ENCODE measurements around the gene GAPDH. TPM values are rescaled to one million over a fixed set of nuclear protein-coding genes. Genes with fewer than 3 reads are reported as not detected.
"Not testable (repeated sequence)": the region's sequence is repeated elsewhere in the genome, so short reads cannot be mapped to it uniquely, and the experiment has no call there.

The GAPDH gene
- total RNA-seq, 2 donors from 2014 or later, result 4,693 to 5,476 TPM

DNA sequence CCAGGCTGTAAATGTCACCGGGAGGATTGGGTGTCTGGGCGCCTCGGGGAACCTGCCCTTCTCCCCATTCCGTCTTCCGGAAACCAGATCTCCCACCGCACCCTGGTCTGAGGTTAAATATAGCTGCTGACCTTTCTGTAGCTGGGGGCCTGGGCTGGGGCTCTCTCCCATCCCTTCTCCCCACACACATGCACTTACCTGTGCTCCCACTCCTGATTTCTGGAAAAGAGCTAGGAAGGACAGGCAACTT lies 1.3 kb downstream of the GAPDH start:
- TF ChIP-seq, protein P1, sequence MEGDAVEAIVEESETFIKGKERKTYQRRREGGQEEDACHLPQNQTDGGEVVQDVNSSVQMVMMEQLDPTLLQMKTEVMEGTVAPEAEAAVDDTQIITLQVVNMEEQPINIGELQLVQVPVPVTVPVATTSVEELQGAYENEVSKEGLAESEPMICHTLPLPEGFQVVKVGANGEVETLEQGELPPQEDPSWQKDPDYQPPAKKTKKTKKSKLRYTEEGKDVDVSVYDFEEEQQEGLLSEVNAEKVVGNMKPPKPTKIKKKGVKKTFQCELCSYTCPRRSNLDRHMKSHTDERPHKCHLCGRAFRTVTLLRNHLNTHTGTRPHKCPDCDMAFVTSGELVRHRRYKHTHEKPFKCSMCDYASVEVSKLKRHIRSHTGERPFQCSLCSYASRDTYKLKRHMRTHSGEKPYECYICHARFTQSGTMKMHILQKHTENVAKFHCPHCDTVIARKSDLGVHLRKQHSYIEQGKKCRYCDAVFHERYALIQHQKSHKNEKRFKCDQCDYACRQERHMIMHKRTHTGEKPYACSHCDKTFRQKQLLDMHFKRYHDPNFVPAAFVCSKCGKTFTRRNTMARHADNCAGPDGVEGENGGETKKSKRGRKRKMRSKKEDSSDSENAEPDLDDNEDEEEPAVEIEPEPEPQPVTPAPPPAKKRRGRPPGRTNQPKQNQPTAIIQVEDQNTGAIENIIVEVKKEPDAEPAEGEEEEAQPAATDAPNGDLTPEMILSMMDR (IDR thresholded peaks at IDR 0.05), result no peak

DNA sequence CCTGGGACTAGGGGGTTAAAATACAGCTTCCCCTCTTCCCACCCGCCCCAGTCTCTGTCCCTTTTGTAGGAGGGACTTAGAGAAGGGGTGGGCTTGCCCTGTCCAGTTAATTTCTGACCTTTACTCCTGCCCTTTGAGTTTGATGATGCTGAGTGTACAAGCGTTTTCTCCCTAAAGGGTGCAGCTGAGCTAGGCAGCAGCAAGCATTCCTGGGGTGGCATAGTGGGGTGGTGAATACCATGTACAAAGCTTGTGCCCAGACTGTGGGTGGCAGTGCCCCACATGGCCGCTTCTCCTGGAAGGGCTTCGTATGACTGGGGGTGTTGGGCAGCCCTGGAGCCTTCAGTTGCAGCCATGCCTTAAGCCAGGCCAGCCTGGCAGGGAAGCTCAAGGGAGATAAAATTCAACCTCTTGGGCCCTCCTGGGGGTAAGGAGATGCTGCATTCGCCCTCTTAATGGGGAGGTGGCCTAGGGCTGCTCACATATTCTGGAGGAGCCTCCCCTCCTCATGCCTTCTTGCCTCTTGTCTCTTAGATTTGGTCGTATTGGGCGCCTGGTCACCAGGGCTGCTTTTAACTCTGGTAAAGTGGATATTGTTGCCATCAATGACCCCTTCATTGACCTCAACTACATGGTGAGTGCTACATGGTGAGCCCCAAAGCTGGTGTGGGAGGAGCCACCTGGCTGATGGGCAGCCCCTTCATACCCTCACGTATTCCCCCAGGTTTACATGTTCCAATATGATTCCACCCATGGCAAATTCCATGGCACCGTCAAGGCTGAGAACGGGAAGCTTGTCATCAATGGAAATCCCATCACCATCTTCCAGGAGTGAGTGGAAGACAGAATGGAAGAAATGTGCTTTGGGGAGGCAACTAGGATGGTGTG lies 1.9 kb downstream of the GAPDH start:
- H3K27ac ChIP-seq, result peak overlapping the region; percentile 97 to 99
- peak overlapping the region; percentile 84 to 97 for H3K4me3 ChIP-seq
- no peaks in the 10 kb centered on the region for H3K27me3 ChIP-seq
- DNase-seq (ENCODE audit: low spot score), result no peak
- TF ChIP-seq, protein P1 (IDR thresholded peaks at IDR 0.05), result no peak
- H3K36me3 ChIP-seq, result peaks cover 34% of the 10 kb centered on the region
- peaks cover 0 to 83% of the 10 kb centered on the region in 2 donors for H3K4me1 ChIP-seq
- no peaks in the 10 kb centered on the region for H3K9me3 ChIP-seq

More for the DNA sequence above, 1.3 kb downstream of the GAPDH start:
- H3K4me3 ChIP-seq, result peak overlapping the region; percentile 84 to 97
- H3K9me3 ChIP-seq, result no peaks in the 10 kb centered on the region
- no peaks in the 10 kb centered on the region for H3K27me3 ChIP-seq
- peaks cover 38% of the 10 kb centered on the region for H3K36me3 ChIP-seq
- peaks cover 0 to 77% of the 10 kb centered on the region in 2 donors for H3K4me1 ChIP-seq
- peak overlapping the region; percentile 97 to 99 for H3K27ac ChIP-seq
- no peak for DNase-seq (ENCODE audit: low spot score)

DNA sequence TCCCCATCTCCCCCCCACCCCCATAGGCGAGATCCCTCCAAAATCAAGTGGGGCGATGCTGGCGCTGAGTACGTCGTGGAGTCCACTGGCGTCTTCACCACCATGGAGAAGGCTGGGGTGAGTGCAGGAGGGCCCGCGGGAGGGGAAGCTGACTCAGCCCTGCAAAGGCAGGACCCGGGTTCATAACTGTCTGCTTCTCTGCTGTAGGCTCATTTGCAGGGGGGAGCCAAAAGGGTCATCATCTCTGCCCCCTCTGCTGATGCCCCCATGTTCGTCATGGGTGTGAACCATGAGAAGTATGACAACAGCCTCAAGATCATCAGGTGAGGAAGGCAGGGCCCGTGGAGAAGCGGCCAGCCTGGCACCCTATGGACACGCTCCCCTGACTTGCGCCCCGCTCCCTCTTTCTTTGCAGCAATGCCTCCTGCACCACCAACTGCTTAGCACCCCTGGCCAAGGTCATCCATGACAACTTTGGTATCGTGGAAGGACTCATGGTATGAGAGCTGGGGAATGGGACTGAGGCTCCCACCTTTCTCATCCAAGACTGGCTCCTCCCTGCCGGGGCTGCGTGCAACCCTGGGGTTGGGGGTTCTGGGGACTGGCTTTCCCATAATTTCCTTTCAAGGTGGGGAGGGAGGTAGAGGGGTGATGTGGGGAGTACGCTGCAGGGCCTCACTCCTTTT lies 2.7 kb downstream of the GAPDH start:
- H3K27me3 ChIP-seq, result no peaks in the 10 kb centered on the region
- H3K4me1 ChIP-seq, result peaks cover 0 to 84% of the 10 kb centered on the region in 2 donors
- H3K36me3 ChIP-seq, result peaks cover 34% of the 10 kb centered on the region
- TF ChIP-seq, protein P1 (IDR thresholded peaks at IDR 0.05), result no peak
- DNase-seq (ENCODE audit: low spot score), result no peak
- H3K4me3 ChIP-seq, result no peak overlapping the region
- H3K9me3 ChIP-seq, result no peaks in the 10 kb centered on the region
- H3K27ac ChIP-seq, result peak overlapping the region; percentile 97 to 99

- DNase-seq (ENCODE audit: low spot score), result peak; percentile 89
These were observed 3.5 kb downstream of the GAPDH start for GRCh38 chr12:6537580-6538419.

More at GRCh38 chr12:6537580-6538419, 3.5 kb downstream of the GAPDH start:
- Histone ChIP-seq H3K27ac (peak overlapping the region; percentile 77 to 99), H3K36me3 (peaks cover 34% of the 10 kb centered on the region), H3K4me1 (peaks cover 0 to 77% of the 10 kb centered on the region in 2 donors)
- H3K9me3 ChIP-seq, H3K27me3 ChIP-seq, H3K4me3 ChIP-seq: not testable (repeated sequence)
- TF ChIP-seq, protein P1 (IDR thresholded peaks at IDR 0.05), result peak; percentile 80 to 89

Measured in right atrium auricular region (tissue), 2 donors.